Measurements from ENCODE around the gene FBN1.

The FBN1 gene

GRCh38 chr15:48384616-48385015 is 260.9 kb downstream of the FBN1 start:
- no peak for TF ChIP-seq CTCF (IDR thresholded peaks at IDR 0.05; ENCODE audit: insufficient read depth, low read length, missing control alignments)
- DNase-seq (ENCODE audit: low read depth, low spot score): no peak
- ChIA-PET CTCF (interaction anchor here (1.1 to 3.7 kb wide), 3 partner anchors 10 to 32 kb away, joined by 3 to 16 read pairs (median 7); no protein-coding TSS in a partner anchor), POLR2A (interaction anchor here (1.6 to 2.4 kb wide), 2 partner anchors 10 to 43 kb away, joined by 8 to 10 read pairs; no protein-coding TSS in a partner anchor)
- H3K4me3 ChIP-seq (ENCODE audit: low read depth, low read length): no peak overlapping the region

GRCh38 chr15:48383031-48383430 is 262.5 kb downstream of the FBN1 start:
- no peak for DNase-seq (ENCODE audit: low read depth, low spot score)
- POLR2A ChIA-PET: no interaction called here
- TF ChIP-seq CTCF (IDR thresholded peaks at IDR 0.05; ENCODE audit: insufficient read depth, low read length, missing control alignments): no peak
- no peak overlapping the region for H3K4me3 ChIP-seq (ENCODE audit: low read depth, low read length)
- CTCF ChIA-PET: interaction anchor here (1.0 to 1.4 kb wide), 2 partner anchors 24 to 31 kb away, joined by 4 to 5 read pairs; no protein-coding TSS in a partner anchor

- ChIA-PET POLR2A (no interaction called here), CTCF (interaction anchor here (1.0 to 1.4 kb wide), 2 partner anchors 23 to 30 kb away, joined by 4 to 5 read pairs; no protein-coding TSS in a partner anchor)
- H3K4me3 ChIP-seq (ENCODE audit: low read depth, low read length): no peak overlapping the region
- no peak for DNase-seq (ENCODE audit: low read depth, low spot score)
- no peak for TF ChIP-seq CTCF (IDR thresholded peaks at IDR 0.05; ENCODE audit: insufficient read depth, low read length, missing control alignments)
Observed at GRCh38 chr15:48381861-48382260, 263.6 kb downstream of the FBN1 start.

- no peak overlapping the region for H3K4me3 ChIP-seq (ENCODE audit: low read depth, low read length)
- no peak for TF ChIP-seq CTCF (IDR thresholded peaks at IDR 0.05; ENCODE audit: insufficient read depth, low read length, missing control alignments)
- POLR2A ChIA-PET: no interaction called here
- no peak for DNase-seq (ENCODE audit: low read depth, low spot score)
- CTCF ChIA-PET: interaction anchor here (1.0 to 1.3 kb wide), 2 partner anchors 22 to 28 kb away, joined by 3 to 4 read pairs; no protein-coding TSS in a partner anchor
Observed at GRCh38 chr15:48380198-48380597, 265.3 kb downstream of the FBN1 start.

GRCh38 chr15:48375767-48376166 is 269.7 kb downstream of the FBN1 start:
- no peak for TF ChIP-seq CTCF (IDR thresholded peaks at IDR 0.05; ENCODE audit: insufficient read depth, low read length, missing control alignments)
- no peak overlapping the region for H3K4me3 ChIP-seq (ENCODE audit: low read depth, low read length)
- DNase-seq (ENCODE audit: low read depth, low spot score): no peak
- ChIA-PET CTCF (no interaction called here), POLR2A (no interaction called here)

- CTCF ChIA-PET: interaction anchor here (0.7 to 1.3 kb wide), 5 partner anchors 10 to 22 kb away, joined by 3 read pairs; no protein-coding TSS in a partner anchor
- no peak for DNase-seq (ENCODE audit: low read depth, low spot score)
- TF ChIP-seq CTCF (IDR thresholded peaks at IDR 0.05; ENCODE audit: insufficient read depth, low read length, missing control alignments): no peak
- no peak overlapping the region for H3K4me3 ChIP-seq (ENCODE audit: low read depth, low read length)
- POLR2A ChIA-PET: interaction anchor here (1.3 to 2.2 kb wide), 5 partner anchors 10 to 38 kb away, joined by 4 to 10 read pairs (median 6); no protein-coding TSS in a partner anchor
Observed at GRCh38 chr15:48374472-48374871, 271.0 kb downstream of the FBN1 start.

Measured in AG04449 (cell line).